Endothelial cell of umbilical vein (primary cell): ENCODE data around the gene B4GALT5. TPM values are rescaled to one million over a fixed set of nuclear protein-coding genes. Genes with fewer than 3 reads are reported as not detected.

Source experiments
- BruUV-seq: library from RNA; stranded (reverse); fragments of 400-500 nt; replicated peaks from 2 replicates; lab custom pipeline; 2021; lab: Mats Ljungman, UMichigan
- CTCF ChIA-PET: fragments of 300-600, 350-600 bp; sonication (Branson Sonifier 250); formaldehyde crosslinking; loops from one replicate; lab custom pipeline; 2021; ENCODE audit warnings: antibody characterized with exemption, inconsistent platforms; lab: Charles Lee
- POLR2A ChIA-PET: fragments of 300-600, 350-600 bp; sonication (Branson Sonifier 250); formaldehyde crosslinking; loops from one replicate; lab custom pipeline; 2021; ENCODE audit warnings: antibody characterized with exemption, inconsistent platforms; lab: Charles Lee
- DNase-seq: peaks from one replicate; pipeline ENCODE4 v3.0.0-alpha.2; 2011; ENCODE audit warnings: low read depth, low spot score
- FAIRE-seq: peaks from 2 replicates; lab custom pipeline; 2011; peaks lifted over from hg19 to GRCh38; lab: Jason Lieb, UNC
- H2AFZ ChIP-seq: 2 replicates; pipeline ENCODE4 v1.6.0; 2012; ENCODE audit warnings: low read depth, low read length, control low read depth, inconsistent platforms
- H3K27ac ChIP-seq: 2 replicates; pipeline ENCODE4 v1.5.1; 2011; ENCODE audit warnings: low read depth, mild to moderate bottlenecking, control low read depth, low read length, moderate library complexity; ENCODE audit not compliant: insufficient read depth
- H3K27me3 ChIP-seq, 2 experiments: 2 replicates each; pipeline versions ENCODE4 v1.6.0 to v1.6.1; 2011; ENCODE audit warnings: low read length in 2 of 2, mixed read lengths in 1 of 2; ENCODE audit not compliant: control insufficient read depth in 2 of 2, insufficient read depth in 2 of 2
- H3K36me3 ChIP-seq, 2 experiments: 2 replicates in 1 of 2; 3 replicates in 1 of 2; pipeline ENCODE4 v1.5.1; 2011; ENCODE audit warnings: low read length in 2 of 2, mild to moderate bottlenecking in 1 of 2, moderate library complexity in 1 of 2; ENCODE audit not compliant: control insufficient read depth in 2 of 2, insufficient read depth in 2 of 2; ENCODE audit errors: extremely low read depth in 1 of 2
- H3K4me1 ChIP-seq: 3 replicates; pipeline ENCODE4 v1.5.1; 2011; ENCODE audit warnings: mild to moderate bottlenecking, low read length; ENCODE audit not compliant: control insufficient read depth, insufficient read depth; ENCODE audit errors: extremely low read depth
- H3K4me2 ChIP-seq: 2 replicates; pipeline ENCODE4 v1.6.1; 2011; ENCODE audit warnings: low read length, control low read depth, mixed read lengths; ENCODE audit not compliant: insufficient read depth
- H3K4me3 ChIP-seq, 3 experiments: fragments of 200-600 bp in 1 of 3; sonication (generic), shearing (Covaris generic) in 1 of 3; replicated peaks in 1 of 3; 2 replicates each; pipeline ENCODE4 v1.5.1; 2011 to 2016; ENCODE audit warnings: control low read depth in 3 of 3, low read length in 3 of 3, mild to moderate bottlenecking in 2 of 3, inconsistent platforms in 1 of 3, low read depth in 1 of 3, moderate library complexity in 1 of 3; ENCODE audit not compliant: insufficient read depth in 1 of 3
- H3K79me2 ChIP-seq: 2 replicates; pipeline ENCODE4 v1.6.0; 2012; ENCODE audit warnings: low read length, inconsistent platforms; ENCODE audit not compliant: control insufficient read depth, insufficient read depth
- H3K9ac ChIP-seq: replicated peaks from 2 replicates; pipeline ENCODE3; 2011; ENCODE audit warnings: low read length, control low read depth; ENCODE audit not compliant: insufficient read depth; ENCODE audit errors: extremely low read depth
- H3K9me1 ChIP-seq: replicated peaks from 3 replicates; pipeline ENCODE4 v1.6.0; 2011; ENCODE audit warnings: mild to moderate bottlenecking, low read length; ENCODE audit not compliant: control insufficient read depth, insufficient read depth; ENCODE audit errors: extremely low read depth
- H3K9me3 ChIP-seq: replicated peaks from 2 replicates; pipeline ENCODE4 v1.5.1; 2012; ENCODE audit warnings: low read length, inconsistent platforms; ENCODE audit not compliant: control insufficient read depth, insufficient read depth
- H4K20me1 ChIP-seq: replicated peaks from 2 replicates; pipeline ENCODE3; 2011; ENCODE audit warnings: mild to moderate bottlenecking, low read length; ENCODE audit not compliant: control insufficient read depth, insufficient read depth; ENCODE audit errors: extremely low read depth
- EZH2 ChIP-seq: IDR thresholded peaks from 2 replicates; pipeline ENCODE4 v1.6.1; 2012; ENCODE audit warnings: borderline replicate concordance, low read depth, mild to moderate bottlenecking, moderate library complexity, low read length, inconsistent platforms; ENCODE audit not compliant: severe bottlenecking
- FOS ChIP-seq: IDR thresholded peaks from 2 replicates; pipeline ENCODE4 v1.6.1; 2011; ENCODE audit warnings: mild to moderate bottlenecking, low read length, moderate library complexity, borderline replicate concordance; ENCODE audit not compliant: insufficient read depth
- GATA2 ChIP-seq: IDR thresholded peaks from 2 replicates; pipeline ENCODE4 v1.7.0; 2011; ENCODE audit warnings: low read depth, mild to moderate bottlenecking, moderate library complexity, mixed read lengths, low read length; ENCODE audit not compliant: insufficient read length, insufficient read depth
- JUN ChIP-seq: IDR thresholded peaks from 2 replicates; pipeline ENCODE4 v1.6.1; 2011; ENCODE audit warnings: borderline replicate concordance, low read depth; ENCODE audit not compliant: insufficient read length, insufficient read depth
- MAX ChIP-seq: IDR thresholded peaks from 2 replicates; pipeline ENCODE4 v1.6.1; 2011; ENCODE audit not compliant: insufficient read depth, insufficient read length
- MYC ChIP-seq: IDR thresholded peaks from one replicate; pipeline ENCODE4 v1.6.1; 2011; ENCODE audit warnings: mild to moderate bottlenecking, low read depth, low read length
- POLR2A ChIP-seq: IDR thresholded peaks from 2 replicates; pipeline ENCODE4 v1.6.1; 2012; ENCODE audit warnings: low read depth, mild to moderate bottlenecking, control low read depth, low read length
- POLR2AphosphoS5 ChIP-seq: IDR thresholded peaks from 2 replicates; pipeline ENCODE4 v1.6.1; 2012; ENCODE audit warnings: low read depth, mild to moderate bottlenecking, control low read depth, low read length, moderate library complexity; ENCODE audit not compliant: insufficient read depth
- dilution Hi-C: fragments of 300-500 bp; cut with MboI; formaldehyde crosslinking; loops from one replicate; pipeline ENCODE4 v1.15.0; 2019; ENCODE audit warnings: low sequenced_read_pairs; ENCODE audit not compliant: extremely low pct_ligation_motif_present
- intact Hi-C: fragments of 100-400 bp; cut with micrococcal nuclease; formaldehyde crosslinking; loops from one replicate; pipeline ENCODE4 v1.10.0; 2022
- polyA plus RNA-seq, 4 experiments: library from polyadenylated mRNA; depleted of rRNA in 3 of 4; stranded (reverse) in 3 of 4; unstranded in 1 of 4; fragments of >200 nt; gene quantifications; 2 replicates each; pipeline versions ENCODE4 v1.2.1 to v1.2.3, GENCODE V29; 2011 to 2012; ENCODE audit warnings: missing spikeins in 1 of 4
- total RNA-seq: library from RNA; stranded (reverse); gene quantifications from 2 replicates; pipeline ENCODE4 v1.2.3, GENCODE V29; 2021
- TF ChIP-seq, protein P1 (sequence below), 2 donors: IDR thresholded peaks; 1 replicate in 1 of 2; 2 replicates in 1 of 2; pipeline ENCODE4 v1.5.1; 2011; ENCODE audit warnings: low read length in 2 of 2, mild to moderate bottlenecking in 2 of 2, moderate library complexity in 2 of 2, control low read depth in 1 of 2, inconsistent platforms in 1 of 2, low read depth in 1 of 2; ENCODE audit not compliant: insufficient read depth in 1 of 2; ENCODE audit errors: extremely low read depth in 1 of 2

B4GALT5 gene
- total and polyA plus RNA-seq, 2 donors (not counting 3 experiments of a cell fraction or from before 2014, with no cell fraction given): 54.4 to 70.1 TPM

GRCh38 chr20:49589747-49590146, 123.9 kb downstream of the B4GALT5 start:
- no peak for TF ChIP-seq POLR2AphosphoS5
- TF ChIP-seq POLR2A: no peak
- TF ChIP-seq EZH2: no peak
- TF ChIP-seq, protein P1, sequence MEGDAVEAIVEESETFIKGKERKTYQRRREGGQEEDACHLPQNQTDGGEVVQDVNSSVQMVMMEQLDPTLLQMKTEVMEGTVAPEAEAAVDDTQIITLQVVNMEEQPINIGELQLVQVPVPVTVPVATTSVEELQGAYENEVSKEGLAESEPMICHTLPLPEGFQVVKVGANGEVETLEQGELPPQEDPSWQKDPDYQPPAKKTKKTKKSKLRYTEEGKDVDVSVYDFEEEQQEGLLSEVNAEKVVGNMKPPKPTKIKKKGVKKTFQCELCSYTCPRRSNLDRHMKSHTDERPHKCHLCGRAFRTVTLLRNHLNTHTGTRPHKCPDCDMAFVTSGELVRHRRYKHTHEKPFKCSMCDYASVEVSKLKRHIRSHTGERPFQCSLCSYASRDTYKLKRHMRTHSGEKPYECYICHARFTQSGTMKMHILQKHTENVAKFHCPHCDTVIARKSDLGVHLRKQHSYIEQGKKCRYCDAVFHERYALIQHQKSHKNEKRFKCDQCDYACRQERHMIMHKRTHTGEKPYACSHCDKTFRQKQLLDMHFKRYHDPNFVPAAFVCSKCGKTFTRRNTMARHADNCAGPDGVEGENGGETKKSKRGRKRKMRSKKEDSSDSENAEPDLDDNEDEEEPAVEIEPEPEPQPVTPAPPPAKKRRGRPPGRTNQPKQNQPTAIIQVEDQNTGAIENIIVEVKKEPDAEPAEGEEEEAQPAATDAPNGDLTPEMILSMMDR (IDR thresholded peaks at IDR 0.05; ENCODE audit: extremely low read depth in 1 of 2, insufficient read depth in 1 of 2, low read depth in 1 of 2, low read length in 2 of 2): no peak
- TF ChIP-seq MAX: no peak
- TF ChIP-seq GATA2: no peak
- TF ChIP-seq MYC: no peak
- TF ChIP-seq JUN: no peak
- TF ChIP-seq FOS: no peak
- Histone ChIP-seq H3K9me3 (no peaks in the 10 kb centered on the region), H3K9ac (no peak overlapping the region), H4K20me1 (no peaks in the 10 kb centered on the region), H3K27ac (no peak overlapping the region), H3K36me3 (no peaks in the 10 kb centered on the region), H2AFZ (no peak overlapping the region), H3K9me1 (no peaks in the 10 kb centered on the region), H3K27me3 (no peaks in the 10 kb centered on the region), H3K4me3 (no peak overlapping the region), H3K4me1 (peaks cover 11% of the 10 kb centered on the region), H3K4me2 (no peak overlapping the region), H3K79me2 (no peaks in the 10 kb centered on the region)
- intact Hi-C loops: no loop called here
- dilution Hi-C loops: no loop called here
- DNase-seq (no peak), FAIRE-seq (no peak)
- CTCF ChIA-PET: interaction anchor here (1.4 kb wide), 2 partner anchors 14 to 48 kb away, joined by 4 to 5 read pairs; no protein-coding TSS in a partner anchor
- POLR2A ChIA-PET: no interaction called here
- BruUV-seq: no TSS peak
